Prostate gland (tissue), 2 donors: Measurements from ENCODE around the gene INPP5A.

Experiments
- CTCF ChIP-seq, 4 experiments: fragments of 200-600 bp in 2 of 4; fragments of 450-650 bp in 2 of 4; sonication (generic) in 2 of 4; IDR thresholded peaks; 1 replicate in 3 of 4; 2 replicates in 1 of 4; pipeline ENCODE4 v1.5.1; 2016 to 2019; ENCODE audit warnings: antibody characterized with exemption in 4 of 4, mild to moderate bottlenecking in 2 of 4, moderate library complexity in 2 of 4
- POLR2A ChIP-seq: fragments of 450-650 bp; IDR thresholded peaks from one replicate; pipeline ENCODE4 v1.6.1; 2016; ENCODE audit warnings: antibody characterized with exemption, mild to moderate bottlenecking

GRCh38 chr10:132590094-132590751 lies 52.6 kb downstream of the INPP5A start:
- TF ChIP-seq CTCF (IDR thresholded peaks at IDR 0.05), result no peak
- no peak for TF ChIP-seq POLR2A
